Right lobe of liver (tissue), 4 donors: ENCODE results near the gene SMIM44.

Source experiments
- CTCF ChIP-seq, 4 donors: fragments of 200-600 bp in 3 of 4; fragments of 450-650 bp in 1 of 4; IDR thresholded peaks; one replicate each; pipeline versions ENCODE4 v1.5.1 to v1.8.0; 2016 to 2022; ENCODE audit warnings: antibody characterized with exemption in 4 of 4, mild to moderate bottlenecking in 2 of 4
- POLR2A ChIP-seq: fragments of 450-650 bp; IDR thresholded peaks from one replicate; pipeline ENCODE4 v1.6.1; 2017; ENCODE audit warnings: antibody characterized with exemption, mild to moderate bottlenecking
- donor health status: DM: no; HTN: no; CAD: no.
- donor health status: DM: no; HTN: no; CAD: no.
- donor health status: DM: no; HTN: yes; CAD: no.

- no peak for TF ChIP-seq CTCF (IDR thresholded peaks at IDR 0.05)
- TF ChIP-seq POLR2A: no peak
These were observed 37.2 kb upstream of the SMIM44 start for GRCh38 chr19:3520166-3521103.
